PFSK-1 (cell line): ENCODE results near the gene APOF.

Source experiments
- FOXP2 ChIP-seq: optimal IDR thresholded peaks from 2 replicates; pipeline ENCODE3; 2011; ENCODE audit warnings: borderline replicate concordance, control low read depth, inconsistent platforms; ENCODE audit not compliant: insufficient read depth; ENCODE audit errors: extremely low read length, extremely low read depth
- POLR2AphosphoS5 ChIP-seq: IDR thresholded peaks from 2 replicates; pipeline ENCODE4 v1.6.1; 2012; ENCODE audit warnings: low read depth, mild to moderate bottlenecking, control low read depth, low read length, moderate library complexity
- REST ChIP-seq, 2 experiments: IDR thresholded peaks; 2 replicates each; pipeline versions ENCODE4 v1.6.1 to v1.8.0; 2011 to 2012; ENCODE audit warnings: low read depth in 2 of 2, low read length in 2 of 2, control low read depth in 1 of 2, inconsistent platforms in 1 of 2, mild to moderate bottlenecking in 1 of 2, moderate library complexity in 1 of 2; ENCODE audit not compliant: insufficient read depth in 1 of 2
- SIN3A ChIP-seq: IDR thresholded peaks from 2 replicates; pipeline ENCODE4 v1.6.1; 2012; ENCODE audit warnings: mild to moderate bottlenecking, low read length, moderate library complexity, borderline replicate concordance; ENCODE audit not compliant: insufficient read depth
- TAF1 ChIP-seq: IDR thresholded peaks from 2 replicates; pipeline ENCODE4 v1.6.1; 2012; ENCODE audit warnings: low read length, control low read depth, borderline replicate concordance; ENCODE audit not compliant: insufficient read depth

Gene APOF

GRCh38 chr12:56334490-56334793 is 28.2 kb downstream of the APOF start:
- no peak for TF ChIP-seq TAF1
- no peak for TF ChIP-seq SIN3A
- TF ChIP-seq REST (IDR thresholded peaks at IDR 0.05; ENCODE audit: insufficient read depth in 1 of 2, low read depth in 2 of 2, low read length in 2 of 2), result no peak
- TF ChIP-seq FOXP2, result no peak

- no peak for TF ChIP-seq FOXP2
- no peak for TF ChIP-seq SIN3A
- TF ChIP-seq POLR2AphosphoS5, result peak; percentile 80
- no peak for TF ChIP-seq REST (IDR thresholded peaks at IDR 0.05; ENCODE audit: insufficient read depth in 1 of 2, low read depth in 2 of 2, low read length in 2 of 2)
- TF ChIP-seq TAF1, result peak; percentile 46; the same call in 1 of the 2 replicates
Measured at GRCh38 chr12:56333679-56334489, 28.8 kb downstream of the APOF start, which contains the start of gene PAN2. Gene PAN2 (minus strand): TSS chr12:56334000. CDS start chr12:56333094, 906 bp downstream.

- TF ChIP-seq FOXP2, result no peak
- TF ChIP-seq POLR2AphosphoS5, result no peak
- peak; percentile 60; the same call in 1 of the 2 replicates for TF ChIP-seq TAF1
- TF ChIP-seq REST (IDR thresholded peaks at IDR 0.05; ENCODE audit: insufficient read depth in 1 of 2, low read depth in 2 of 2, low read length in 2 of 2), result no peak
- no peak for TF ChIP-seq SIN3A
Measured at GRCh38 chr12:56333197-56333678, 29.4 kb downstream of the APOF start.

- TF ChIP-seq REST (IDR thresholded peaks at IDR 0.05; ENCODE audit: insufficient read depth in 1 of 2, low read depth in 2 of 2, low read length in 2 of 2) (no peak), FOXP2 (no peak), POLR2AphosphoS5 (no peak), SIN3A (no peak), TAF1 (no peak)
Measured at GRCh38 chr12:56332512-56333196, 30.0 kb downstream of the APOF start.
